ENCODE results near the gene CRTC3. TPM values are rescaled to one million over a fixed set of nuclear protein-coding genes. Genes with fewer than 3 reads are reported as not detected.

Gene CRTC3
- total and polyA plus RNA-seq, 3 donors from 2014 or later = 47.1 to 125 (median 105) TPM

- intact Hi-C loops (cut with DNase I; ENCODE audit: low total_unique reads) = no loop called here
- H3K27ac ChIP-seq = peak overlapping the region; percentile 63 to 67
- no peaks in the 10 kb centered on the region for H3K9me3 ChIP-seq
- H3K4me3 ChIP-seq = no peak overlapping the region
- peaks cover 20% of the 10 kb centered on the region for H3K4me1 ChIP-seq
- WGBS, 2 donors = 50 to 65% methylated on average over 2 of the region's 2 CpGs
- no peaks in the 10 kb centered on the region for H3K36me3 ChIP-seq (ENCODE audit: low read depth, missing control alignments)
- no peaks in the 10 kb centered on the region for H3K27me3 ChIP-seq
- no peak for DNase-seq
- TF ChIP-seq POLR2A (IDR thresholded peaks at IDR 0.05) (no peak), CTCF (IDR thresholded peaks at IDR 0.05) (no peak)
These were observed 67.9 kb downstream of the CRTC3 start for GRCh38 chr15:90597577-90597976.

- peaks cover 20% of the 10 kb centered on the region for H3K4me1 ChIP-seq
- no peaks in the 10 kb centered on the region for H3K36me3 ChIP-seq (ENCODE audit: low read depth, missing control alignments)
- H3K4me3 ChIP-seq = no peak overlapping the region
- TF ChIP-seq CTCF (IDR thresholded peaks at IDR 0.05) = no peak
- TF ChIP-seq POLR2A (IDR thresholded peaks at IDR 0.05) = no peak
- H3K27ac ChIP-seq = peak overlapping the region; percentile 63 to 67
- peak; percentile 86 for DNase-seq
- WGBS, 2 donors = 23 to 30% methylated on average over 7 of the region's 7 CpGs
- intact Hi-C loops (cut with DNase I; ENCODE audit: low total_unique reads) = no loop called here
- H3K27me3 ChIP-seq = no peaks in the 10 kb centered on the region
- H3K9me3 ChIP-seq = no peaks in the 10 kb centered on the region
These were observed 68.4 kb downstream of the CRTC3 start for GRCh38 chr15:90598031-90598577.

GRCh38 chr15:90598679-90599078 is 69.0 kb downstream of the CRTC3 start:
- H3K4me1 ChIP-seq = peaks cover 20% of the 10 kb centered on the region
- no peaks in the 10 kb centered on the region for H3K9me3 ChIP-seq
- H3K27ac ChIP-seq = peak overlapping the region; percentile 1 to 67
- WGBS, 2 donors = 88 to 95% methylated on average over 10 of the region's 10 CpGs
- intact Hi-C loops (cut with DNase I; ENCODE audit: low total_unique reads) = no loop called here
- no peak for TF ChIP-seq POLR2A (IDR thresholded peaks at IDR 0.05)
- no peak for TF ChIP-seq CTCF (IDR thresholded peaks at IDR 0.05)
- no peaks in the 10 kb centered on the region for H3K36me3 ChIP-seq (ENCODE audit: low read depth, missing control alignments)
- DNase-seq = no peak
- H3K27me3 ChIP-seq = no peaks in the 10 kb centered on the region
- H3K4me3 ChIP-seq = no peak overlapping the region

- TF ChIP-seq POLR2A (IDR thresholded peaks at IDR 0.05) (no peak), CTCF (IDR thresholded peaks at IDR 0.05) (no peak)
- Histone ChIP-seq H3K27me3 (no peaks in the 10 kb centered on the region), H3K36me3 (ENCODE audit: low read depth, missing control alignments) (no peaks in the 10 kb centered on the region), H3K4me3 (no peak overlapping the region), H3K27ac (peak overlapping the region in 1 of 2 donors; percentile 1), H3K9me3 (no peaks in the 10 kb centered on the region), H3K4me1 (peaks cover 20% of the 10 kb centered on the region)
- no peak for DNase-seq
- whole genome bisulfite sequencing, 2 donors = 67 to 92% methylated on average over 4 of the region's 4 CpGs
- intact Hi-C loops (cut with DNase I; ENCODE audit: low total_unique reads) = no loop called here
These were observed 69.4 kb downstream of the CRTC3 start for GRCh38 chr15:90599116-90599515.

- WGBS, 2 donors = 75 to 79% methylated on average over 6 of the region's 6 CpGs
- no peak for DNase-seq
- Histone ChIP-seq H3K27ac (no peak overlapping the region), H3K36me3 (ENCODE audit: low read depth, missing control alignments) (no peaks in the 10 kb centered on the region), H3K4me1 (peaks cover 20% of the 10 kb centered on the region), H3K4me3 (no peak overlapping the region), H3K27me3 (no peaks in the 10 kb centered on the region), H3K9me3 (no peaks in the 10 kb centered on the region)
- intact Hi-C loops (cut with DNase I; ENCODE audit: low total_unique reads) = no loop called here
- TF ChIP-seq POLR2A (IDR thresholded peaks at IDR 0.05) = no peak
- no peak for TF ChIP-seq CTCF (IDR thresholded peaks at IDR 0.05)
These were observed 69.9 kb downstream of the CRTC3 start for GRCh38 chr15:90599644-90600043.

Measured in testis (tissue), 3 donors.